ENCODE results near the gene CYTH2. TPM values are rescaled to one million over a fixed set of nuclear protein-coding genes. Genes with fewer than 3 reads are reported as not detected.

The CYTH2 gene
- total RNA-seq, 2 donors from 2014 or later, result 50.6 to 79.4 TPM

- DNase-seq (ENCODE audit: low spot score) (no peak), ATAC-seq (ENCODE audit: insufficient number of reproducible peaks, low FRiP score, low read depth) (no peak)
- H3K27me3 ChIP-seq (replicated peaks; ENCODE audit: insufficient read depth), result no peaks in the 10 kb centered on the region
- TF ChIP-seq CTCF (IDR thresholded peaks at IDR 0.05), result no peak
- H3K4me1 ChIP-seq (ENCODE audit: control insufficient read depth in 1 of 2, low read depth in 2 of 2), result no peaks in the 10 kb centered on the region
- peaks cover 43% of the 10 kb centered on the region for H3K36me3 ChIP-seq
- H3K9me3 ChIP-seq, result no peaks in the 10 kb centered on the region
- H3K27ac ChIP-seq, result no peak overlapping the region
- no peak overlapping the region for H3K4me3 ChIP-seq
These were observed 16.6 kb upstream of the CYTH2 start for GRCh38 chr19:48452289-48453190.

GRCh38 chr19:48454150-48454730 is 14.9 kb upstream of the CYTH2 start:
- TF ChIP-seq CTCF (IDR thresholded peaks at IDR 0.05), result no peak
- H3K4me3 ChIP-seq, result no peak overlapping the region
- H3K27me3 ChIP-seq (replicated peaks; ENCODE audit: insufficient read depth), result no peaks in the 10 kb centered on the region
- H3K4me1 ChIP-seq (ENCODE audit: control insufficient read depth in 1 of 2, low read depth in 2 of 2), result no peaks in the 10 kb centered on the region
- H3K27ac ChIP-seq, result no peak overlapping the region
- H3K36me3 ChIP-seq, result peaks cover 40% of the 10 kb centered on the region
- no peaks in the 10 kb centered on the region for H3K9me3 ChIP-seq
- no peak for DNase-seq (ENCODE audit: low spot score)
- ATAC-seq (ENCODE audit: insufficient number of reproducible peaks, low FRiP score, low read depth), result no peak

- H3K27ac ChIP-seq, result no peak within 1 kb of the TSS
- ATAC-seq (ENCODE audit: insufficient number of reproducible peaks, low FRiP score, low read depth), result no peak
- H3K36me3 ChIP-seq, result peaks cover 33% of the 10 kb centered on the region
- TF ChIP-seq CTCF (IDR thresholded peaks at IDR 0.05), result no peak
- H3K4me3 ChIP-seq, result no peak within 1 kb of the TSS
- no peaks in the 10 kb centered on the region for H3K9me3 ChIP-seq
- no peak for DNase-seq (ENCODE audit: low spot score)
- no peaks in the 10 kb centered on the region for H3K4me1 ChIP-seq (ENCODE audit: control insufficient read depth in 1 of 2, low read depth in 2 of 2)
- H3K27me3 ChIP-seq (replicated peaks; ENCODE audit: insufficient read depth), result no peaks in the 10 kb centered on the region
These were observed 13.8 kb upstream of the CYTH2 start, which contains the start of gene KCNJ14 for GRCh38 chr19:48455171-48455907. KCNJ14 (plus strand) TSS chr19:48455574; CDS start chr19:48461725, 6,151 bp downstream.

- Histone ChIP-seq H3K9me3 (no peaks in the 10 kb centered on the region), H3K4me3 (no peak overlapping the region), H3K36me3 (peaks cover 29% of the 10 kb centered on the region), H3K27me3 (replicated peaks; ENCODE audit: insufficient read depth) (no peaks in the 10 kb centered on the region), H3K27ac (no peak overlapping the region), H3K4me1 (ENCODE audit: control insufficient read depth in 1 of 2, low read depth in 2 of 2) (no peaks in the 10 kb centered on the region)
- DNase-seq (ENCODE audit: low spot score) (no peak), ATAC-seq (ENCODE audit: insufficient number of reproducible peaks, low FRiP score, low read depth) (no peak)
- no peak for TF ChIP-seq CTCF (IDR thresholded peaks at IDR 0.05)
These were observed 13.1 kb upstream of the CYTH2 start for GRCh38 chr19:48455908-48456562.

Data from thoracic aorta (tissue), 2 donors.